Right cardiac atrium (tissue), 5 donors: ENCODE results near the gene HEXIM2. TPM values are rescaled to one million over a fixed set of nuclear protein-coding genes. Genes with fewer than 3 reads are reported as not detected.

ENCODE experiments used
- ATAC-seq, 2 donors: fragments of 200-7000 bp; cut with Tn5 transposase; one replicate each; pipeline versions ENCODE4 v1.8.0 to v1.9.1; 2020; ENCODE audit warnings: moderate library complexity in 2 of 2, mild to moderate bottlenecking in 1 of 2
- DNase-seq, 3 donors: peaks; one replicate each; pipeline ENCODE4 v3.0.0-alpha.2; 2020
- H3K27ac ChIP-seq: one replicate; pipeline ENCODE4 v1.5.1; 2013; ENCODE audit warnings: mild to moderate bottlenecking, low read length, control low read depth, moderate library complexity
- H3K27me3 ChIP-seq: one replicate; pipeline ENCODE4 v1.6.1; 2013; ENCODE audit not compliant: control insufficient read depth, insufficient read depth
- H3K4me1 ChIP-seq: one replicate; pipeline ENCODE4 v1.6.1; 2013; ENCODE audit warnings: low read length; ENCODE audit not compliant: control insufficient read depth, insufficient read depth
- H3K4me3 ChIP-seq: one replicate; pipeline ENCODE4 v1.5.1; 2013; ENCODE audit warnings: low read length, control low read depth
- H3K9me3 ChIP-seq: one replicate; pipeline ENCODE4 v1.6.1; 2013; ENCODE audit warnings: low read length; ENCODE audit not compliant: control insufficient read depth
- WGBS: extraction: QIAGEN DNeasy Blood & Tissue Kit; methylation state at CpG from one replicate; pipeline ENCODE4 v1.1.7; 2013; 5-methylcytosine and 5-hydroxymethylcytosine counted together
- intact Hi-C, 4 donors: fragments of 100-400 bp; cut with DNase I; formaldehyde crosslinking; loops; one replicate each; pipeline versions ENCODE4 v1.11.0 to v1.14.0; 2022 to 2023
- long read RNA-seq, 4 donors: library from polyadenylated mRNA; unstranded; transcript quantifications; one replicate each; pipeline ENCODE4 v2.0.0, GENCODE V29; 2020 to 2021
- polyA plus RNA-seq: library from polyadenylated mRNA; stranded (reverse); fragments of 200-250 nt; gene quantifications from one replicate; pipeline ENCODE4 v1.2.3, GENCODE V29; 2013
- total RNA-seq, 4 donors: library from RNA; stranded (reverse); fragmentation: NEBNext Ultra II Directional; extraction: Animal tissue kit (Norgen Biotek cat#: 25700); gene quantifications; one replicate each; pipeline ENCODE4 v1.2.1, GENCODE V29; 2021
- donor health status: healthy with polysubstance abuse.
- donor health status: DM: no; HTN: yes; CAD: no.
- donor health status: DM: no; HTN: no; CAD: no.
- donor health status: DM: no; HTN: yes; CAD: no; lungs with severe emphysema.
- donor health status: DM: yes; HTN: yes; CAD: no.

HEXIM2 gene
- total RNA-seq: 1 to 10 TPM; 3.5 to 8.2 (median 6.6) TPM
- polyA plus RNA-seq: 6.5 TPM
- long read RNA-seq, donor 1, partial matches to known transcripts: 0 of 9 reads
- long read RNA-seq, donor 1, other reads (novel, unspliced or antisense): 2 of 9 reads
- long read RNA-seq, donor 2, transcript HEXIM2-202 (3 exons, 803 nt): major isoform, 5 of 9 reads
- long read RNA-seq, donor 2, partial matches to known transcripts: 0 of 9 reads
- long read RNA-seq, donor 2, other reads (novel, unspliced or antisense): 0 of 9 reads
- long read RNA-seq, donor 3, partial matches to known transcripts: 1 of 7 reads
- long read RNA-seq, donor 3, other reads (novel, unspliced or antisense): 1 of 7 reads
- long read RNA-seq, donor 4, partial matches to known transcripts: 0 of 4 reads
- long read RNA-seq, donor 4, other reads (novel, unspliced or antisense): 1 of 4 reads

DNA sequence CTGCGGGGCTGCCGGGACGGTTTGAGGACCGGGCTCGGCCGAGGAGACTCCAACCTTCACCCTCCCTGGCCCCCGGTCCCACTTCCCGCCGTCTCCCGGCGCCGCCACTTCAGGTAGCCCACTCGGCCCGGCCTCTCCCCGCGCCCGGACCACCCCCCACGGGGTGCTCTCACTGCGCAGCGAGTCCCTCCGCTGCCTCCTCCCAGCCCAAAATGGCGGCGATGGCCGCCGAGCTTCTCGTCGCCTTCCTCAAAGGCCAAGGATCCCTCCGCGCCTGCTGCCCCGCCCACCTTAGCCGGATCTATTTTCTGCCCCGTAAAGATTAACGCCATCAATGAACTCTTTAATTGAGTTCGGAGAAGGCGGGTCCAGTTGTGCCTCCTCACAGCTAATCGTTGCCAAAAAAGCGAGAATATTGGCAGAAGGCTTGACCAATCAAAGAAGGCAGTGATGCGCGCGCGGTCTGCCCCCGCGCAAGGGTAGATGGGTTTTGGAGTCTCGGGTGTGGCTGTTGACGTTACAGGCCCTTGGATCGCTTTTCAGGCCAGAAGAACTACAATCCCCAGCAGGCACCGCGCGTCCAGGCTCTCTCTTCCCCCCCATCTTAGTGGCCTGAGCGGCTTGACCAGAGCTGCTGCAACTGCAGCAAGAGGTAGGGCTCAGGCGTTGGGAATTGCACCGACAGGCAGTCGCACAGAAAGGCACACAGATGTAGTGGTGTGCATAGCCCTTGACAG lies at the start of gene HEXIM2:
TSS of gene HEXIM2 (plus strand) at position 588 of the 737 bp plus-strand sequence. CDS start 919 bp downstream, outside the sequence.
- peaks cover 6% of the 10 kb centered on the region for H3K4me1 ChIP-seq
- WGBS: under 1% methylated on average over 53 of the region's 53 CpGs
- intact Hi-C loops: loop anchor here in 1 of 4 donors (2.0 kb wide), 1 partner anchor 15 kb away; no protein-coding TSS in a partner anchor
- peak; percentile 97 to 99 (median 99) for DNase-seq
- no peaks in the 10 kb centered on the region for H3K27me3 ChIP-seq
- no peaks in the 10 kb centered on the region for H3K9me3 ChIP-seq
- H3K27ac ChIP-seq: peak within 1 kb of the TSS; percentile 100
- peak; percentile 97 for ATAC-seq
- H3K4me3 ChIP-seq: peak within 1 kb of the TSS; percentile 93

- no peaks in the 10 kb centered on the region for H3K9me3 ChIP-seq
- intact Hi-C loops: no loop called here
- no peaks in the 10 kb centered on the region for H3K27me3 ChIP-seq
- 91% methylated on average over 23 of the region's 23 CpGs for WGBS
- H3K4me1 ChIP-seq: peaks cover 6% of the 10 kb centered on the region
- H3K4me3 ChIP-seq: no peak overlapping the region
- ATAC-seq (no peak), DNase-seq (no peak)
- peak overlapping the region; percentile 97 for H3K27ac ChIP-seq
Observed at GRCh38 chr17:45112559-45113423, 48.9 kb upstream of the HEXIM2 start.

GRCh38 chr17:45113424-45113754 lies 48.3 kb upstream of the HEXIM2 start:
- no peak for DNase-seq
- intact Hi-C loops: no loop called here
- no peak for ATAC-seq
- 93% methylated on average over 9 of the region's 9 CpGs for WGBS
- no peak overlapping the region for H3K27ac ChIP-seq
- peaks cover 6% of the 10 kb centered on the region for H3K4me1 ChIP-seq
- H3K27me3 ChIP-seq: no peaks in the 10 kb centered on the region
- no peak overlapping the region for H3K4me3 ChIP-seq
- no peaks in the 10 kb centered on the region for H3K9me3 ChIP-seq

DNA sequence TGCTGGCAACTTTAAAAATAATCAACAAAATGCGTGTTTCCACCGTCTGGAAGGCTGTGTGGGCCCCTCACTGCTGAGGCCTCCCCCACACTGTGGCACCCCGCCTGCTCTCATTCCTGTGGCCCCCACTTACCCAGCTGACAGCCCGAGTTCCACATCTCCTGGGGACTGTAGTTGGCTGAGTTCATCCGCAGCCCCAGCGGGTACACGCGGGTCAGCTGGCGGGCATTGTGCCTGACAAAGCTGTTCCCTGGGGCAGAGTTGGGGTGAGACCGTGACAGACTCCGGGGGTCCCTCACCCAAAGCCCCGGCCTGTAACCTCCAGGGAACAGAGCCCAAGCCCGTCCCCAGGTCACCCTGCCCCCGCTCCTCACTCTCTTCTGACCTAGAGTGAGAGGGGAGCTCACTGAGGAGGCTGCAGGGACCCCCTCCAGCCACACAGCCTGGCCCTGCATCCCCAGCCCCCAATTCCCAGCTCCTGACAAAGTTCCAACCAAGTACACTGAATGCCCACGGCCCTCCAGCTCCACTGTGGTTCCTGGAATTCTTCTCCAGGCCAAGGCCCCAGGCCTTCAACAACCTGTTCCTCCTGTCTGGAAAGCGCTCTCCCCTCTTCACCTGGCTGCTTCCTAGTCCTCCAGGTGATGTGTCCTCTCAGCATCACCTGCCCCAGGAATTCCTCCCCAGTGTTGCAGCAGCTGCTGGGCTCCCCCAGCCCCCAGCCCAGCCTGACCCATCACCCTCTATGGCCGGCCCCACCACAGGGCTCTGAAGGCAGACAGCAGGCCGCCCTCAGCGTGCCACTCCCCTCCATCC lies 47.4 kb upstream of the HEXIM2 start:
- no peak overlapping the region for H3K27ac ChIP-seq
- WGBS: 86% methylated on average over 19 of the region's 19 CpGs
- intact Hi-C loops: no loop called here
- DNase-seq (no peak), ATAC-seq (no peak)
- H3K4me1 ChIP-seq: peaks cover 6% of the 10 kb centered on the region
- no peaks in the 10 kb centered on the region for H3K9me3 ChIP-seq
- no peak overlapping the region for H3K4me3 ChIP-seq
- no peaks in the 10 kb centered on the region for H3K27me3 ChIP-seq

GRCh38 chr17:45115015-45115625 lies 46.6 kb upstream of the HEXIM2 start:
- Histone ChIP-seq H3K9me3 (no peaks in the 10 kb centered on the region), H3K27me3 (no peaks in the 10 kb centered on the region), H3K27ac (no peak overlapping the region), H3K4me1 (peaks cover 6% of the 10 kb centered on the region), H3K4me3 (no peak overlapping the region)
- no peak for DNase-seq
- WGBS: 88% methylated on average over 26 of the region's 26 CpGs
- intact Hi-C loops: no loop called here
- ATAC-seq: no peak

DNA sequence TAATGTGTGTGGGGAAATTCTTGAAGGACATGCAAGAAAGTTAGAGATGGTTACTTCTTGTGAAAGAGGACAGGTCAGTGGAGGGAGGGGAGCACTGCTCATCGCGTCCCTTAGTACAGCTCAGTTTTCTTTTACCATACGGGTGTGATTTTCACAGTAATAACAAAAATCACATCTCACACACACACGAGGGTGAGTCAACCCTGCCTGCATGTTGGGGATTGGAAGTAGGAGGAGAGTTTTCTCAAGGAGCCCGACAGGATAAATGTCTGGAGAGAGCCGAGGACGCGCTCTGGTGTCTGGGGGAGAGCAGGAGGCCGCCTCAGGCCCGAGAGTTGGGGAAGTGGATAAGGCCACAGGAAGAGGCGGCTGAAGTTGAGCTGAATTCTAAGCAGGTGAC lies 45.8 kb upstream of the HEXIM2 start:
- Histone ChIP-seq H3K4me3 (no peak overlapping the region), H3K27me3 (no peaks in the 10 kb centered on the region), H3K9me3 (no peaks in the 10 kb centered on the region), H3K4me1 (peaks cover 2% of the 10 kb centered on the region), H3K27ac (no peak overlapping the region)
- intact Hi-C loops: no loop called here
- ATAC-seq: no peak
- DNase-seq: no peak
- WGBS: 73% methylated on average over 11 of the region's 11 CpGs

DNA sequence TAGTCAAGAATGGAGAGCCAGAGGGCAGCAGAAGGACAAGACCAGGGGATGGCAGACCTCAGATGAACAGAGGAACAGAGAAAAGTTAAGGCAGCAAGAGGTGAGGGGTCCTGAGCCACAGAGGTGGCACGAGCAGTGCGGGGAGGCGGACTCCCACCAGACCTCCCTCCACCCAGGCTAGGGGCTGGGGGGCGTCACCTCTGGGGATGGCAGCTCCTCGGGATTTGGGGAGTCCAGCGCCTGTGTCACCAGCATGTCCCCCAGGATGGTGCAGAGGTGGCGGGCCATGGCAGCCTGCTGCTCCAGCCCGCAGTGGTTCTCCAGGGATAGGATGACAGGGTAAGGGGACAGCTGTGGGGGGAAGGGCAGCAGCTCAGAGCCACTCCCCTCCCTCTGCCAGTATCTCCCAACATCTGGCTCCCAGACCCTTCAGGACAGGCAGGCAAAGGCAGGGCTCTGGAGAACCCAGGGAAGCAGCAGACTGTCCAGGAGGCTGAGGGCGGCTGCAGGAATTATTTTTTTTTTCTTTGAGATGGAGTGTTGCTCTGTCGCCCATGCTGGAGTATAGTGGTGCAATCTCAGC lies 45.1 kb upstream of the HEXIM2 start:
- H3K9me3 ChIP-seq: no peaks in the 10 kb centered on the region
- ATAC-seq (no peak), DNase-seq (no peak)
- H3K27me3 ChIP-seq: no peaks in the 10 kb centered on the region
- intact Hi-C loops: no loop called here
- peaks cover 2% of the 10 kb centered on the region for H3K4me1 ChIP-seq
- no peak overlapping the region for H3K4me3 ChIP-seq
- no peak overlapping the region for H3K27ac ChIP-seq
- WGBS: 91% methylated on average over 10 of the region's 10 CpGs

GRCh38 chr17:45117334-45117733 lies 44.3 kb upstream of the HEXIM2 start:
- WGBS: 96% methylated on average over 4 of the region's 4 CpGs
- DNase-seq (no peak), ATAC-seq (no peak)
- H3K9me3 ChIP-seq: no peaks in the 10 kb centered on the region
- no peak overlapping the region for H3K4me3 ChIP-seq
- H3K4me1 ChIP-seq: peaks cover under 1% of the 10 kb centered on the region
- no peaks in the 10 kb centered on the region for H3K27me3 ChIP-seq
- no peak overlapping the region for H3K27ac ChIP-seq
- intact Hi-C loops: no loop called here

GRCh38 chr17:45117848-45118646 lies 43.6 kb upstream of the HEXIM2 start:
- no peak for DNase-seq
- Histone ChIP-seq H3K4me1 (no peaks in the 10 kb centered on the region), H3K4me3 (no peak overlapping the region), H3K9me3 (no peaks in the 10 kb centered on the region), H3K27ac (no peak overlapping the region), H3K27me3 (no peaks in the 10 kb centered on the region)
- no peak for ATAC-seq
- WGBS: 93% methylated on average over 20 of the region's 20 CpGs
- intact Hi-C loops: no loop called here
